ACC112 (cell line): ENCODE data around the gene BDH1.

Source experiments
- H2AFZ ChIP-seq: fragments of 200-600 bp; sonication (generic); one replicate; pipeline ENCODE4 v1.6.0; 2017; ENCODE audit warnings: antibody characterized with exemption, low read length; ENCODE audit not compliant: unreplicated experiment
- H3K27ac ChIP-seq: fragments of 200-600 bp; sonication (generic); 2 replicates; pipeline ENCODE4 v1.5.1; 2014; ENCODE audit warnings: low read depth, mild to moderate bottlenecking, antibody characterized with exemption, low read length, moderate library complexity
- H3K27me3 ChIP-seq: fragments of 200-600 bp; sonication (generic); 2 replicates; pipeline ENCODE4 v1.6.1; 2014; ENCODE audit warnings: mild to moderate bottlenecking, antibody characterized with exemption, low read length, moderate library complexity, mixed read lengths; ENCODE audit not compliant: insufficient read depth
- H3K36me3 ChIP-seq: fragments of 200-600 bp; sonication (generic); 2 replicates; pipeline ENCODE4 v1.6.1; 2016; ENCODE audit warnings: mild to moderate bottlenecking, antibody characterized with exemption, low read length, moderate library complexity, mixed read lengths; ENCODE audit not compliant: insufficient read depth
- H3K4me1 ChIP-seq: fragments of 200-600 bp; sonication (generic); one replicate; pipeline ENCODE4 v1.6.1; 2016; ENCODE audit warnings: low read length, mixed read lengths; ENCODE audit not compliant: insufficient read depth, unreplicated experiment, control insufficient read depth
- H3K4me3 ChIP-seq: fragments of 200-600 bp; sonication (generic); 2 replicates; pipeline ENCODE4 v1.5.1; 2014; ENCODE audit warnings: mild to moderate bottlenecking, low read depth, low read length
- H3K79me2 ChIP-seq: fragments of 200-600 bp; sonication (generic); one replicate; pipeline ENCODE4 v1.6.0; 2016; ENCODE audit warnings: low read length; ENCODE audit not compliant: control insufficient read depth, unreplicated experiment, insufficient read depth

The BDH1 gene

DNA sequence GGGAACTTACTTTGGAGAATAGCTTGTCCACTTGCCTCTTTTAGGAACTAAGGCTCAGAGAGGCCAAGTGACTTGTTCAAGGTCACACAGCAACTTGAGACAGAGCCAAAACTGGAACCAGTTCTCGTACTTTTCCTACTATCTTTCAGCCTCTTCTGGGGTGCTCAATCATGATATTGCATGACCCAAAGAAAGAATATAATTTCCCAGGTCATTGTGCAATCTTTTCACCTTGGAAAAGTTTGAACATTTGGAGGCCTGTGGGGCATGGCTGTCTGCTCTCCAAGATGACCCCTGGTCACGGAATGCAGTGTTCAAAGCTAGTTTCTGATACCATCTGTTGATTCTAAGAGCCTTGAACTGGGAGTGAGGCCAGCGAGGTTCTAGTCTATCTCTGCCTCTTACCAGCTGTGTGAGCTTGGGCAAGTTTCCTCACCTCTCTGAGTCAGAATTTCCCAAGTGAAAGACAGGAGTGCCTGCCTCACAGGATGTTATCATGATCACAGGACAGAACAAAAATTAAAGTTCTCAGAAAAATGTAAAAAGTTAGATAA, 89.7 kb downstream of the BDH1 start:
- H3K27ac ChIP-seq, result peak overlapping the region; percentile 59; the same call in 1 of the 2 replicates
- peak overlapping the region; percentile 82 for H2AFZ ChIP-seq
- H3K4me3 ChIP-seq, result no peak overlapping the region
- no peaks in the 10 kb centered on the region for H3K79me2 ChIP-seq
- peaks cover 36% of the 10 kb centered on the region for H3K4me1 ChIP-seq
- no peaks in the 10 kb centered on the region for H3K36me3 ChIP-seq
- H3K27me3 ChIP-seq, result no peaks in the 10 kb centered on the region

DNA sequence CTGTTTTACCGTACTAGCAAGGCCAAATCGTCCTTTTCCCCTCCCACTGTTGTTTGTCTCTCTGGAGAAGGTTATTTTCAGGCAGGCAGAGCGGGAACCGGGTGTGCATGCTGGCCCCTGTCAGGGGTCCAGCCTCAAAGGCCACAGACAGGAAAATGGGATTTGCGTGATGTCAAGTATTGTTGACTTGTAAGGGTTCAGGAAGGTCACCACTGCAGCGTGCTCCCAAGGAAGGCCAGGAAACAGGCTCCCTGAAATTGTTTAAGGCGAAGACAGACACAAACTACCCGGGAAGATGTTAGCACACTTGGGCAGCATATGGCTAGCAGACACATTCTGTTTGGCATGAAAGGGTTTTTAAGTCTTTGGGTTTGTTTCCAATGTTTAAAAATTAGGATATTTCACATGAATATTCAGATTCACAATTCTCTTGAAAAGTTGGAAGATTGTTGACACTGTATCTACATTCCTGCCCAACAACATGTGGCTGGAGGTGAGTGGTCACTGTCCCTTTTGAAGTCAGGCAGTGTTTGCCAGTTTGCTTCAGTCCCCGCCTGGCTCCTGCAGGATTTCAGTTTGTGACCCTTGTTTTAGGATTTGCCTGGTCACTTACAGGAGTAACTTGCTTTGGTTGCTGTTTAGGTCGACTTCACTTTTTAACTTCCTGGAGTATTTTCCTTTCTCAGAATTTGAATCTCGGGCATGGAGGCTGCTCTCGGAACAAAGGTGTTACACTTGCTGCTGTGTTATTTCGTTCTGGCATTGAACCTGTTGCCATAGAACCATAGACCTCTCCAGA, 90.4 kb downstream of the BDH1 start:
- H3K36me3 ChIP-seq, result no peaks in the 10 kb centered on the region
- no peaks in the 10 kb centered on the region for H3K27me3 ChIP-seq
- no peak overlapping the region for H3K27ac ChIP-seq
- no peak overlapping the region for H2AFZ ChIP-seq
- H3K79me2 ChIP-seq, result no peaks in the 10 kb centered on the region
- peaks cover 36% of the 10 kb centered on the region for H3K4me1 ChIP-seq
- no peak overlapping the region for H3K4me3 ChIP-seq

DNA sequence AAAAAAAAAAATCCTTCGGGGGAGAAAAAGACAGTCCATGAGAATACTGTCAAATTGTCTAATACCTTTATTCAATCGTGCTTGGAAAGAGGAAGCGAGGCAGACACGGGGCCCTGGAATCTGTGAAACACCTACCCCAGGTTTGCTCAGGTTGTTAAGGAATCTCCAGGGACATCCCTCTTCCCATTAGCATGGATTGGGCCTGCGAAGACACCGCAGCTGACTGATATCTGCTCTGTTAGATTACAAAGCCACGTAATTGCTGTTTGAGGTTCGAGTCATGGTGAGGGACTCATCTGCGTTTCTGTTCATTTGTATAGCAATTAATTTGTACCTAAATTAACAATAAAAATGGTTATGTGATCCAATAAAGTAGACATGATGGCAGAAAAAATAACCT, 91.0 kb downstream of the BDH1 start:
- H3K27ac ChIP-seq, result no peak overlapping the region
- no peak overlapping the region for H3K4me3 ChIP-seq
- H3K36me3 ChIP-seq, result no peaks in the 10 kb centered on the region
- no peaks in the 10 kb centered on the region for H3K79me2 ChIP-seq
- peaks cover 36% of the 10 kb centered on the region for H3K4me1 ChIP-seq
- H2AFZ ChIP-seq, result no peak overlapping the region
- no peaks in the 10 kb centered on the region for H3K27me3 ChIP-seq

DNA sequence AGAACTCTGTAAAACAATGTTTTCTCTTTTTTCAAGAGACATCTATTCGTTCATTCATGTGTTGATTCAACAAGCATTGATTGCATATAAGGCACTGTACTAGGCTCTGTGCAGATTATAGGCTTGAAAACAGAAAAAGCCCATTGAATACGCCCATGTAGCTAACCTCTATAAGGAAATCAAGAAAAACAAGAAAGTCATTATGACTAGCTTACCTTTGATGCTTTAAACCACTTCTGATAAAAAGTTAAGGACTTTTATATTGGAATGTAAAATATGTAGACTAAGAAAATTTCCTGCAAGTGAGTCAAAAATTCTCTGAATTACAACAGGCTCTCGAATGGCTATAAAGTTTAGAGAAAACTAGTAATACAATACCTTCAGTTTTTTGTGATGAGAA, 92.5 kb downstream of the BDH1 start:
- Histone ChIP-seq H3K27ac (peak overlapping the region; percentile 68), H3K27me3 (no peaks in the 10 kb centered on the region), H2AFZ (peak overlapping the region; percentile 42)

DNA sequence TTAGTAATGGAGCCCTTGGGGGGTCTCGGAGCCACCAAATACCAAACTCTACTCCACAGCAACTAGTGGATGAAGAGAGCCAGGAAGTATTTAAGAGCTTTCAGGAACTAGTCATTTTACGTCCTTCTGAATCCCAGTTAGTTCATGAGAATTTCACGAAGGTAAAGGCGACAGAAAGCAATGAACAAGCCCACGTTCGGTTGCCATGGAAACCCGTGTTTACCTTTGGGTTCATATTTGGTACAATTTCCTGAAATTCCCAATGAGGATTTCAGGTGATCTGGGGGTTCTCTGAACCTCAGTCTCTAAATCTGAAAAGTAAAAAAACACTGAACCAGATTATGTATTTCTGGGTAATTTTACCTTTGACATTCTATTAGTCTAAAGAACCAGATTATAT, 93.0 kb downstream of the BDH1 start:
- Histone ChIP-seq H2AFZ (no peak overlapping the region), H3K79me2 (no peaks in the 10 kb centered on the region), H3K4me1 (peaks cover 25% of the 10 kb centered on the region), H3K27me3 (no peaks in the 10 kb centered on the region), H3K4me3 (no peak overlapping the region), H3K27ac (peak overlapping the region; percentile 68; the same call in 1 of the 2 replicates), H3K36me3 (no peaks in the 10 kb centered on the region)

More for the DNA sequence above, 92.5 kb downstream of the BDH1 start:
- Histone ChIP-seq H3K79me2 (no peaks in the 10 kb centered on the region), H3K36me3 (no peaks in the 10 kb centered on the region), H3K4me3 (no peak overlapping the region), H3K4me1 (peaks cover 25% of the 10 kb centered on the region)

DNA sequence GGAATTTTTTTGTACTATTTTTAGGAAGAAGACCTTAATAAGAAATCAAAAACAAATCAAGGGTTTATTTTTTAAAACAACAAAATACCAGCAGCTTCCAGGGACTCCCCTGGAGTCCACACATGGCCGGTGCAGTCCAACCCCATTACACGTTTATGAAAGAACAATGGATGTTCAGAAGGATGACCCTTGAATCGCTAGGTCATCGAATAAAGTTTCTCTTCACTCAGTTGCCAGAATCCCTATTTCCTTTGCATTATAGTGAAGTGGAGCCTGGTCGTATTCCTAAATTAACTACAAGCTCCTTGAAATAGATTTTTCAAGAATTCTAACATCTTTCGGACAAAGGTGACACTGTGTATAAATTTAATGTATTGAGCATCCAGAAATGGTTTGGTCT, 95.1 kb downstream of the BDH1 start:
- no peak overlapping the region for H3K4me3 ChIP-seq
- H3K27me3 ChIP-seq, result no peaks in the 10 kb centered on the region
- H3K36me3 ChIP-seq, result no peaks in the 10 kb centered on the region
- no peak overlapping the region for H3K27ac ChIP-seq
- H3K4me1 ChIP-seq, result peaks cover 18% of the 10 kb centered on the region
- H2AFZ ChIP-seq, result no peak overlapping the region
- H3K79me2 ChIP-seq, result no peaks in the 10 kb centered on the region

DNA sequence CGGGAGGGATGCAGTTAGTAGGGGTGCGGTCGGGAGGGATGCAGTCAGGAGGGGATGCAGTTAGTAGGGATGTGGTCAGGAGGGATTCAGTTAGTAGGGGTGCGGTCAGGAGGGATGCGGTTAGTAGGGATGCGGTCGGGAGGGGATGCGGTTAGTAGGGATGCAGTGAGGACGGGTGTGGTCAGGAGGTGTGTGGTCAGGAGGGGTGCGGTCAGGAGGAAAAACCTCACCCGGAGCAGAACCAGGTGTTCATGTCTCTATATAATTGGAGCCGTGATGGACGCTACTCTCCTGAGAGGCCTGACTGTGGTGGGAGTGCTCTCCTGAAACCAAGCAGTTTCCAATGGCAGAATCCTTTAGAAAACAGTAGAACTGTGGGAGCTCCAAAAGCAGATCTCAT, 95.8 kb downstream of the BDH1 start:
- no peak overlapping the region for H3K4me3 ChIP-seq
- no peaks in the 10 kb centered on the region for H3K36me3 ChIP-seq
- peaks cover 19% of the 10 kb centered on the region for H3K4me1 ChIP-seq

More for the DNA sequence above, 95.8 kb downstream of the BDH1 start:
- Histone ChIP-seq H3K79me2 (no peaks in the 10 kb centered on the region), H3K27me3 (no peaks in the 10 kb centered on the region), H3K27ac (no peak overlapping the region), H2AFZ (no peak overlapping the region)
